Activated CD4-positive, alpha-beta T cell treated with anti-CD3 and anti-CD28 coated beads for 48 hours (primary cell): Measurements from ENCODE around the gene ZNF497.
"Not testable (repeated sequence)": the region's sequence is repeated elsewhere in the genome, so short reads cannot be mapped to it uniquely, and the experiment has no call there.

Experiments
- DNase-seq: peaks from one replicate; pipeline ENCODE4 v3.0.0-alpha.2; 2020

The ZNF497 gene

GRCh38 chr19:58366585-58367430 lies 4.3 kb upstream of the ZNF497 start:
- DNase-seq: no peak

GRCh38 chr19:58364146-58364545 lies 1.6 kb upstream of the ZNF497 start:
- no peak for DNase-seq

DNA sequence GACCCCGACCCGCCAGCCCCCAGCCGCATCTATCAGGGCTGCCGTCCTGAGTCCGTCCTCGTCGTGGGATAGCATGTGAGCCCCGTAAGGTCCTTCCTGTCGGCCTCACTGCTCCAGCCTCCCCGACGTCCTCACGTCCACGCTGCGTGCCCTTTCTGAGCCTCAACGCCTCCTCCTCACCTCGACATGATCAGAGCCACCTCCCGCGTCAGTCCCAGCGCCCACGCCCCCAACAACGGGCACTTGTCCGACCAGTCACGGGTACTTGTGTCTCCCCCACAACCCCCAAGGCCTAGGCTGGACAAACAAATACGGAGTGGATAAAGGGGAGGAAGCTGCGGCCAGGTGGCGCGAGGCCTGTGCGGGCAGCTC lies 665 bp downstream of the ZNF497 start:
- DNase-seq: peak; percentile 74

DNA sequence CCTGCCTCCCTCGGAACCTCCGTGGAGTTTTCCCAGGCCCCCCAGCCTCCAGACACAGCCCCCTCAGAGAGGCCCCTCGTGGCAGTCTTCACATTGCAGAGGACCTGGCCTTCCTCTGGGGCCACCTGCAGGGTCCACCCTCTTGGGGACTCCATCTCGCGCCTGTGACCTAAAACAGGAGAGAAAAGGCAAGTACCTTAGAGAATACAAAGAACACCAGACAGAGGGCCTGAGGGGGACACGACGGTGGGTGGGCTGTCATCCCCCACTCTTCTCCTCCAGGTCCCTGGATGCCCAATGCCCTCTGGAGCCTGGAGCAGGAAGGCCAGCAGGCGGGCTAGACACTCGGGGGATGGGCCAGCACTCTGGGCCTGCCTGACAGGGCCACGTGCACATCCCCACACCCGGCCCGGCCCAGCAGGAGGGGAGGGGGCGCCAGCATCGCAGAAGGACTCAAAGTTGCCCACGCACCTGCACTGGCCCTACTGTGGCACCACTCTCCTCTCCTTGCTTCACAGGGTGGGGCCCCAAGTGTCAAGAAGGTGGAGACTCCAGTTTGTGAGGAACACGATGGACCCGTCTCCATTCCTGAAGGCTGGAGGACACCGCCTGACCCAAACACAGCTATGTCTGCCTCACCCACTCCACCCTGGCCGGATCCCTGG lies 4.9 kb downstream of the ZNF497 start:
- DNase-seq: no peak

GRCh38 chr19:58356766-58357480 lies 5.6 kb downstream of the ZNF497 start:
- no peak for DNase-seq

DNA sequence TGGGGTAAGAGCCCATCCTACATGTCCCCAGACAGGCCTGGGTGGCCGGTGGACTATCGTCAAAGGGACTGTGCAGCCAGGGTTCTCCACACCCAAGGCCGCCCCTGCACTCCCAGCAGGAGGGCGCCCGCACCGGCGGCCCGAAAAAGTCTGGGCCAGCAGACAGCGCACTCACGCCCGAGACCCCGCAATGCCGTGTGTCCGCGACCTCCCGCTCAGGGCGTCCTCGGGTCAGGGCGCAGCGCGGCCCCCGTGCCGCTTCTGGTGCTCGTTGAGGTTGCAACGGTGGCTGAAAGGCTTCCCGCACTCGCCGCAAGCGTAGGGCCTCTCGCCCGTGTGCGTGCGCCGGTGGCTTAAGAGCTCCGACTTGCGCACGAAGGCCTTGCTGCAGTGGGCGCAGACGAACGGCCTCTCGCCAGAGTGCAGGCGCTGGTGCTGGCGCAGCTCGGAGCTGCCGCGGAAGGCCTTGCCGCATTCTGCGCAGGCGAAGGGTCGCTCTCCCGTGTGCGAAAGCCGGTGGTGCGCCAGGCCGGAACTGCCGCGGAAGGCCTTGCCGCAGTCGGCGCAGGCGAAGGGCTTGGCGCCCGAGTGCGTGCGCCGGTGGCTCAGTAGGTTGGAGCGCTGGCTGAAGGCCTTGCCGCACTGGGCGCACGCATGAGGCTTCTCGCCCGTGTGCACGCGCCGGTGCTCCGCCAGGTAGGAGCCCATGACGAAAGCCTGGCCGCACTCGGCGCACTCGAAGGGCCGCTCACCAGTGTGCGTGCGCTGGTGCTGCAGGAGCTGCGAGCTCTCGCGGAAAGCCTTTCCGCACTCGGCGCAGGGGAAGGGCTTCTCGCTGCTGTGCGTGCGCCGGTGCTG lies 6.4 kb downstream of the ZNF497 start:
- DNase-seq: peak; percentile 48

- no peak for DNase-seq
Measured at GRCh38 chr19:58355215-58355796, 7.2 kb downstream of the ZNF497 start.

- DNase-seq: no peak
Measured at GRCh38 chr19:58354478-58355030, 8.0 kb downstream of the ZNF497 start.

DNA sequence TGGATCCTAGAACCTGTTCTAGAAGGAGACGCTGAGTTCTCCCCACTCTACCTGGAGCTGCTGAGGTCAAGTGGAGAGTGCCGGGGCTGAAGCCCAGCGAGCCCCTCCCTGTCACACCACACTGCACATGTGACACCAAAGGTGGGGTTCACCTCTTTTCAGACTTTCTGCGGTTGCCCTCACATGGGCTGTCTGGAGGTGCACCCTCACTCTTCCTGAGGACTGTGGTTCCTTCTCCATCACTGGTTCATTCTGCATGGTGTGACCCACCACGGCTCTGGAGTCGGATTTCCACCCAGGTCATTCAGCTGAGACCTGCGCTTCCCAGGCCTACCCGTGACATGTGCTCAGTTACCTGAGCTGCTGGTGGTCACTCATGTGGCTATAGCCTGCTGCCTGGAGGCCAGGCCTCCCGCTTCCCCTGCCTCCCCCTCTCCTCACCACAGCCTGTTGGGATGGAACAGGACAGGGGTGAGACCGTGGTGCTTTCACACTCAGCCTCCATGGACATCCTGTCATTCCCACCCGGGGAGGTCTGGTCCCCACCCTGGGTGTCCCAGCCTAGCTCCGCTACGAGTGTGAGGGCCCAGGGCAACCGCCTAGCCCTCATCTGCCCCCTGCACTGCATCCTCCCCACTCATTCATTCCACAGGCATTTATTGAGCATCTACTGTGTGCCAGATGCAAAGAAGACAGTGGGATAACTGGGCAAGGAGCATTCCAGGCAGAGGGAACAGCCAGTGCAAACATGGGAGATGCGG lies 8.7 kb downstream of the ZNF497 start:
- DNase-seq: no peak

DNA sequence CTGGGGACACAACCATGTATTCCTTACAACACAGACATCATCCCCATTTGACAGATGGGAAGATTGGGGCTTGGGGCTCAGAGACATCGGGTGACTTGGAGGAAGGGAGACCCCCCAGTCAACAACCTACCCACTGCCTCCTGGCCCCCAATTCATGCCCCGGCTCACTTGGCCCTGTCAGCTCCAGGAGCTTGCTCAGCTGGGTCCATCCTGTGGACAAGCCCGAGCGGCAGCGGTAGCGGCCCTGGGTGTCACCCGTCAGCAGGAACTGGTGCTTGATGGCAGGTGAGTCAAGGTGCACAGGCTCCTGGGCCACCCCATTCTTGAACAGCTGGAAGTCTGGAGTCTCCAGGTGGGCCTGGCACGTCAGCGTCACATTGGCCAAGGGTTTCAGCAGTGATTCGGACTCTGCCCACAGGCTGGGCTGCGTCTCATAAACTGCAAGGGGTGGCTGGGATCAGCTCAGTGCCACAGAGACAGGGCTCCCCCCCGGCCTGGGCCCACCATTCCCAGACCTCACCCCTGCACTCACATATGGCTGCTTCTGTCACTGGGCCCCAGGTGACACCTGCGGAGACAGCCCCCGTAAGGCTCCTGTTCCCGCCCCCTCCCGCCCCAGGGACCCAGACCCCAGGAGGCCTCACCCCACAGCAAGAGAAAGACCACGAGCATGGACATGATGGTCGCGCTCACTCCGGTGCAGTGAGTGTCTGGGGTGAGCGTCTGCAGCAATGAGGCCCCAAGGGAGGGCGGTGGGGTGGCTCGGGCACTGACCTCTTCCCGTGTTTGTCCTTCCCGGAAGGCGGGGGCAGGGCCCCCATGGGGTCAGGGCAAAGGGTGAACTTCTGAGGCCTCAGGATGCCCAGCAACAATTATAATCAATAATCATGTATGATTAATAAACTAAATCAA lies 9.5 kb downstream of the ZNF497 start, which contains the start of gene A1BG:
Gene A1BG, minus strand, starts transcription at position 733 of the 912 bp plus-strand sequence. Its CDS starts 55 bp downstream, at position 678.
- DNase-seq: no peak

GRCh38 chr19:58351990-58352755 lies 10.4 kb downstream of the ZNF497 start:
- DNase-seq: no peak

- no peak for DNase-seq
Measured at GRCh38 chr19:58351558-58351878, 11.0 kb downstream of the ZNF497 start.

DNA sequence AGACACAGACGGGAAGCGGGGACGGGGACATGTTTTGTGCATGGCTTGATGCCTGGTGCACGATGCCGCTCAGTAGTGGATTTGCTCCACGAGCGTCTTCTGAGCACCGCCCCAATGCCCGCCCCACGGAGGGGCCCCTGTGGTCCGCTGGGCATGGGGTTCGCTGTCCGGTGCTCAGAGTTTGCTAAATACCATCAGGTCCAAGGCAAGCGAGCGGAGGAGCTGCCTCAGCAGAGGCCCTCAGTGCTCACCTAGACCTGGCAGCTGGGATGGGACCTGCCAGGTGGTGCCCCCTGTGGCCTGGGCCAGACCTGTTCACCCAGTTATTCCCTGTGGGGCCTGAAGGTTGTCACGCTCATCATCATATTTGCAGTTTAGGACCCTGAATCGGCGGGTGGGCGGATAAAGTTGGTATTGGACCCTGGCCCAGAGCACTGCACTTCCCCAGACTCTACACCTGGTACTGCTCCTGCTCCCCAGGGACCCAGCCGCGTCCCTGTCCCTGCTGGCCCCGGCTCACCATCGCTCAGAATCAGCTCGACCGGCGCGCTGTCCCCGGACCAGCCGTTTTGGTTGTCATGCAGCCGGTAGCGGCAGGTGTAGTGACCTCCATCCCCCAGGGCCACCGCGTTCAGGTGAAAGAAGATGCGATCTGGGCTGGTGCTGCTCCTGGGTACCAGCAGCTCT lies 11.5 kb downstream of the ZNF497 start:
- DNase-seq: no peak

DNA sequence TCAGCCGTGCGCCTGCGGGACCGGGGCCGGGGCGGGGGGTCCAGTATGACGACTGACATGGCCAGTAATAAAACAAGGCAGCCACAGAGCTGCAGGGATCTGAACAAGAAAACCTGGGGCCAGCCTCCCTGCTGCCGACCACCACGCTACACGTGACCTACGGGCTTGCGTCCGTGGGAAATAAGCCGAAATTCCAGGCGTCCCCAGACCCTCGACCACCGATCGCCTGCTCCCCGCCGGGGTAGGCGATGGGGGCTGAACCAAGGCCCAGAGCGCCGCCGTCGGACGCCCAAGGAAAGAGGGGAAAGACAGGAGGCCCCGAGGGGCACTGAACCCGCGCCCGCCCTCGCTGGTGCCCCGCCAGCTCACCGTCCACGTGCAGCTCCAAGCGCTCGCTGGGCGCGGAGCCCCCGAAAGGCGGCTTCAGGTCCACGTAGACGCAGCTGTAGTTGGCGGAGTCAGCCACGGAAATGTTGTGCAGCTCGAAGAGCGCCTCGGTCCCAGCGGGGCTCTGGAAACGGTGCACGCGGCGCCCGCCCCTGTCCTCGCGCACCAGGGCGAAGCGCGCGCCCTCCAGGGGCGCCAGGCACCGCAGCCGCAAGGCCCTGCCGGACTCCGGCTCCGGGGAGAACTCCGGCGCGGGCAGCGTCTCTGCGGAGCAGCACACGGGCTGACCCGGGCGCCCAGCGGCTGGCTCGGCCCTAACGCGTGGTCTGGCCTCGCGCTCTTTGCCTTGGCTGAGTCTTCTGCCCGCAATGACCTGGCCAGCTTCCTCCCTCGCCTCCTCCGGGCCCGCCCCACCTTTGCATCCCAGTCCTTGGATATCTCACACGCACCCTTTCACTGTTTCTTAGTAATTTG lies 12.3 kb downstream of the ZNF497 start:
- no peak for DNase-seq

GRCh38 chr19:58349590-58349989 lies 13.0 kb downstream of the ZNF497 start:
- no peak for DNase-seq

- not testable (repeated sequence) for DNase-seq
Measured at GRCh38 chr19:58348080-58348479, 14.5 kb downstream of the ZNF497 start.
